Breast epithelium (tissue), 4 donors: ENCODE results near the gene UTP3. TPM values are rescaled to one million over a fixed set of nuclear protein-coding genes. Genes with fewer than 3 reads are reported as not detected.

Experiments
- DNase-seq, 2 donors: peaks; one replicate each; pipeline ENCODE4 v3.0.0-alpha.2; 2019; ENCODE audit warnings: low spot score in 2 of 2
- H3K27ac ChIP-seq, 2 donors: fragments of 200-600 bp; sonication (generic) in 1 of 2; one replicate each; pipeline ENCODE4 v1.5.1; 2016 to 2019; ENCODE audit warnings: mild to moderate bottlenecking in 1 of 2
- H3K27me3 ChIP-seq, 2 donors: fragments of 200-600 bp; sonication (generic) in 1 of 2; one replicate each; pipeline versions ENCODE4 v1.5.1 to v1.6.0; 2017 to 2019; ENCODE audit warnings: control low read depth in 1 of 2, mild to moderate bottlenecking in 1 of 2
- H3K36me3 ChIP-seq: fragments of 200-600 bp; one replicate; pipeline ENCODE4 v1.5.1; 2019
- H3K4me1 ChIP-seq, 2 donors: fragments of 200-600 bp; sonication (generic); one replicate each; pipeline ENCODE4 v1.5.1; 2016 to 2019; ENCODE audit warnings: control low read depth in 1 of 2
- H3K4me3 ChIP-seq, 3 donors: fragments of 200-600 bp; sonication (generic); 1 replicate in 2 of 3; 2 replicates in 1 of 3; pipeline ENCODE4 v1.5.1; 2016 to 2019; ENCODE audit warnings: mild to moderate bottlenecking in 3 of 3, moderate library complexity in 2 of 3
- H3K9me3 ChIP-seq, 2 donors: fragments of 200-600 bp; sonication (generic) in 1 of 2; one replicate each; pipeline ENCODE4 v1.5.1; 2016 to 2019; ENCODE audit warnings: control low read depth in 1 of 2
- POLR2A ChIP-seq: fragments of 450-650 bp; IDR thresholded peaks from one replicate; pipeline ENCODE4 v1.6.1; 2016; ENCODE audit warnings: antibody characterized with exemption, mild to moderate bottlenecking, moderate library complexity
- POLR2AphosphoS5 ChIP-seq, 3 donors: sonication (generic); formaldehyde crosslinking; IDR thresholded peaks; one replicate each; pipeline ENCODE4 v1.6.1; 2017; ENCODE audit warnings: antibody characterized with exemption in 3 of 3
- intact Hi-C: fragments of 100-400 bp; cut with DNase I; formaldehyde crosslinking; loops from one replicate; pipeline ENCODE4 v1.15.1; 2023; ENCODE audit warnings: low total_unique reads
- total RNA-seq, 3 donors: library from RNA; depleted of rRNA; stranded (reverse); fragments of >200 nt; gene quantifications; one replicate each; pipeline ENCODE4 v1.1.0, GENCODE V29; 2016
- TF ChIP-seq, protein P1 (sequence below), 3 donors: fragments of 450-650 bp; IDR thresholded peaks; one replicate each; pipeline ENCODE4 v1.5.1; 2016 to 2017; ENCODE audit warnings: antibody characterized with exemption in 3 of 3, mild to moderate bottlenecking in 3 of 3, moderate library complexity in 3 of 3

The UTP3 gene
- total RNA-seq, 3 donors from 2014 or later, result 18.9 to 22.0 (median 19.3) TPM

DNA sequence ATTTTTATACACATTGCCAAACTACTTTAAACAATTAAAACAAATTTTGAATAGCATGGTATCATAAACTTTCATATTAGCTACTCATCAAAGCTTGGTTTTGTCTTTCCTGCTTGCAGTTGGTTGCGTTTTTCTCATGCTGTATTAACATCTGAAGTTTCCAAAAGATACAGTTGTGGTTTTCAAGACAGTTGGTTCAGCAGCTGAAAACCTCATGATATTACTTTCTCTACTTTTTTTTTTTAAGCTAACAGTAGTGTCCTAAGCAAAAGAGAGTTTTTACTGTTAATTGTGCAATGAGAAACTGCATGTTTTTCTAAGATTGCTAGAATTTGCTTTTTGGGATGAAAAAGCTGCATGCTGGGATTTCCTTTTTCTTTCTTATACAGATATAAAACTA is 48.7 kb downstream of the UTP3 start:
- Histone ChIP-seq H3K4me1 (peaks cover 0 to 8% of the 10 kb centered on the region in 2 donors), H3K27ac (no peak overlapping the region), H3K9me3 (no peaks in the 10 kb centered on the region), H3K4me3 (no peak overlapping the region), H3K27me3 (no peaks in the 10 kb centered on the region), H3K36me3 (no peaks in the 10 kb centered on the region)
- no peak for DNase-seq
- TF ChIP-seq, protein P1, sequence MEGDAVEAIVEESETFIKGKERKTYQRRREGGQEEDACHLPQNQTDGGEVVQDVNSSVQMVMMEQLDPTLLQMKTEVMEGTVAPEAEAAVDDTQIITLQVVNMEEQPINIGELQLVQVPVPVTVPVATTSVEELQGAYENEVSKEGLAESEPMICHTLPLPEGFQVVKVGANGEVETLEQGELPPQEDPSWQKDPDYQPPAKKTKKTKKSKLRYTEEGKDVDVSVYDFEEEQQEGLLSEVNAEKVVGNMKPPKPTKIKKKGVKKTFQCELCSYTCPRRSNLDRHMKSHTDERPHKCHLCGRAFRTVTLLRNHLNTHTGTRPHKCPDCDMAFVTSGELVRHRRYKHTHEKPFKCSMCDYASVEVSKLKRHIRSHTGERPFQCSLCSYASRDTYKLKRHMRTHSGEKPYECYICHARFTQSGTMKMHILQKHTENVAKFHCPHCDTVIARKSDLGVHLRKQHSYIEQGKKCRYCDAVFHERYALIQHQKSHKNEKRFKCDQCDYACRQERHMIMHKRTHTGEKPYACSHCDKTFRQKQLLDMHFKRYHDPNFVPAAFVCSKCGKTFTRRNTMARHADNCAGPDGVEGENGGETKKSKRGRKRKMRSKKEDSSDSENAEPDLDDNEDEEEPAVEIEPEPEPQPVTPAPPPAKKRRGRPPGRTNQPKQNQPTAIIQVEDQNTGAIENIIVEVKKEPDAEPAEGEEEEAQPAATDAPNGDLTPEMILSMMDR (IDR thresholded peaks at IDR 0.05), result no peak
- TF ChIP-seq POLR2A (no peak), POLR2AphosphoS5 (IDR thresholded peaks at IDR 0.05) (no peak)
- intact Hi-C loops, result no loop called here

DNA sequence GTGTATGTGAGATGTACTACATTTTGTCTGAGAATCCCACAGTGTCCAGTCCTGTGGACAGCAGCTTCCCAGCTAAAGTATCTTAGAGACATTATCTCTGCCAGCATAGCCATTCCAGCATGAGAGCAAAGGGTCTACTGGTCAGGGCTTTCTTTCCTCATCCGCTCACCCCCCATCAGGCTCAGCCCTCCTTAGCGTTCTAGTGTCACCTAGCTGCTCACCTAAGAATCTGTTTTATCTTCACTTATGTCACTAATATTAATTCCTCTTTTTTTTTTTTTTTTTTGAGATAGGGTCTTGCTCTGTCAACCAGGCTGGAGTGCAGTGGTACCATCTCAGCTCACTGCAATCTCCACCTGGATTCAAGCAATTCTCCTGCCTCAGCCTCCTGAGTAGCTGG is 49.1 kb downstream of the UTP3 start:
- H3K27me3 ChIP-seq, result no peaks in the 10 kb centered on the region
- no peak for TF ChIP-seq POLR2A
- TF ChIP-seq, protein P1 (IDR thresholded peaks at IDR 0.05), result no peak
- TF ChIP-seq POLR2AphosphoS5 (IDR thresholded peaks at IDR 0.05), result no peak
- H3K27ac ChIP-seq, result no peak overlapping the region
- intact Hi-C loops, result no loop called here
- H3K9me3 ChIP-seq, result no peaks in the 10 kb centered on the region
- H3K4me3 ChIP-seq, result no peak overlapping the region
- no peak for DNase-seq
- H3K4me1 ChIP-seq, result peaks cover 0 to 8% of the 10 kb centered on the region in 2 donors
- no peaks in the 10 kb centered on the region for H3K36me3 ChIP-seq

GRCh38 chr4:70739496-70740337 is 51.4 kb downstream of the UTP3 start:
- Histone ChIP-seq H3K27ac (no peak overlapping the region), H3K4me1 (peaks cover 0 to 8% of the 10 kb centered on the region in 2 donors), H3K27me3 (no peaks in the 10 kb centered on the region), H3K9me3 (no peaks in the 10 kb centered on the region), H3K4me3 (no peak overlapping the region), H3K36me3 (no peaks in the 10 kb centered on the region)
- intact Hi-C loops, result no loop called here
- DNase-seq, result no peak
- TF ChIP-seq, protein P1 (IDR thresholded peaks at IDR 0.05), result no peak
- no peak for TF ChIP-seq POLR2AphosphoS5 (IDR thresholded peaks at IDR 0.05)
- no peak for TF ChIP-seq POLR2A

Other genes starting within 250 kb of the UTP3 start
- gene MUC7, start 216.3 kb upstream of the UTP3 start, total RNA-seq, result not detected
- gene AMTN, start 170.0 kb upstream of the UTP3 start, total RNA-seq, result not detected
- not detected for gene AMBN, start 96.3 kb upstream of the UTP3 start, total RNA-seq
- under 1 TPM in 1 of 3 donors, not detected in 2; 0.32 TPM for gene ENAM, start 59.8 kb upstream of the UTP3 start, total RNA-seq
- 100 to 1,000 TPM in 2 of 3 donors, 10 to 100 TPM in 1; 10.1 to 700 (median 337) TPM for gene JCHAIN, start 22.0 kb upstream of the UTP3 start, total RNA-seq
- gene RUFY3, start 33.4 kb downstream of the UTP3 start, total RNA-seq, result 10 to 100 TPM; 60.0 to 95.9 (median 83.6) TPM
- 10 to 100 TPM; 37.0 to 56.8 (median 55.0) TPM for gene GRSF1, start 151.4 kb downstream of the UTP3 start, total RNA-seq
- gene MOB1B, start 213.8 kb downstream of the UTP3 start, total RNA-seq, result 10 to 100 TPM; 13.3 to 27.8 (median 15.1) TPM